GM04504 (cell line): ENCODE results near the gene ZNF536.
"Not testable (repeated sequence)": the region's sequence is repeated elsewhere in the genome, so short reads cannot be mapped to it uniquely, and the experiment has no call there.

Experiments used
- DNase-seq: peaks from one replicate; pipeline ENCODE4 v3.0.0-alpha.2; 2012; ENCODE audit warnings: low read depth

The ZNF536 gene

GRCh38 chr19:30447553-30447870, 75.3 kb downstream of the ZNF536 start:
- DNase-seq, result no peak

GRCh38 chr19:30448386-30449077, 76.3 kb downstream of the ZNF536 start:
- no peak for DNase-seq

- DNase-seq, result no peak
Measured at GRCh38 chr19:30449078-30449590, 77.0 kb downstream of the ZNF536 start.

- no peak for DNase-seq
Measured at GRCh38 chr19:30449673-30450072, 77.5 kb downstream of the ZNF536 start.

GRCh38 chr19:30450100-30450499, 77.9 kb downstream of the ZNF536 start:
- DNase-seq, result no peak

GRCh38 chr19:30450835-30451321, 78.7 kb downstream of the ZNF536 start:
- DNase-seq, result no peak

- DNase-seq, result no peak
Measured at GRCh38 chr19:30452931-30453330, 80.7 kb downstream of the ZNF536 start.

- DNase-seq, result no peak
Measured at GRCh38 chr19:30453743-30454142, 81.6 kb downstream of the ZNF536 start.

- DNase-seq, result no peak
Measured at GRCh38 chr19:30455881-30456280, 83.7 kb downstream of the ZNF536 start.

GRCh38 chr19:30457484-30457883, 85.3 kb downstream of the ZNF536 start:
- DNase-seq, result no peak

- no peak for DNase-seq
Measured at GRCh38 chr19:30459859-30460258, 87.7 kb downstream of the ZNF536 start.

- DNase-seq, result no peak
Measured at GRCh38 chr19:30464162-30464561, 92.0 kb downstream of the ZNF536 start.

- DNase-seq, result not testable (repeated sequence)
Measured at GRCh38 chr19:30466598-30466997, 94.4 kb downstream of the ZNF536 start.

GRCh38 chr19:30467239-30467638, 95.1 kb downstream of the ZNF536 start:
- DNase-seq, result no peak

- no peak for DNase-seq
Measured at GRCh38 chr19:30469774-30470173, 97.6 kb downstream of the ZNF536 start.

GRCh38 chr19:30471441-30471840, 99.3 kb downstream of the ZNF536 start:
- DNase-seq, result no peak

- no peak for DNase-seq
Measured at GRCh38 chr19:30473334-30473867, 101.2 kb downstream of the ZNF536 start.

- no peak for DNase-seq
Measured at GRCh38 chr19:30476997-30477396, 104.8 kb downstream of the ZNF536 start.

GRCh38 chr19:30479231-30479630, 107.0 kb downstream of the ZNF536 start:
- DNase-seq, result peak; percentile 47

GRCh38 chr19:30480097-30480496, 107.9 kb downstream of the ZNF536 start:
- DNase-seq, result no peak

GRCh38 chr19:30481063-30481462, 108.9 kb downstream of the ZNF536 start:
- DNase-seq, result no peak

GRCh38 chr19:30481823-30482222, 109.6 kb downstream of the ZNF536 start:
- no peak for DNase-seq

GRCh38 chr19:30482956-30483355, 110.8 kb downstream of the ZNF536 start:
- DNase-seq, result no peak

- DNase-seq, result not testable (repeated sequence)
Measured at GRCh38 chr19:30486250-30486649, 114.1 kb downstream of the ZNF536 start.
